ENCODE data around the gene ZMPSTE24.

GRCh38 chr1:40224040-40224439 is 34.0 kb upstream of the ZMPSTE24 start:
- TF ChIP-seq ZBTB33 (IDR thresholded peaks at IDR 0.05) (no peak), EP300 (IDR thresholded peaks at IDR 0.05; ENCODE audit: borderline replicate concordance in 1 of 2, control insufficient read depth in 1 of 2, low read depth in 2 of 2, low read length in 2 of 2) (no peak), STAT1 (conservative IDR thresholded peaks at IDR 0.05) (no peak), CTCF (IDR thresholded peaks at IDR 0.05 in 2 of 3, conservative IDR thresholded peaks at IDR 0.05 in 1 of 3; ENCODE audit: control insufficient read depth in 2 of 3, extremely low read depth in 1 of 3, insufficient read depth in 1 of 3, low read depth in 3 of 3, low read length in 3 of 3) (no peak), EZH2 (IDR thresholded peaks at IDR 0.05; ENCODE audit: borderline replicate concordance, control insufficient read depth, low read depth, low read length) (no peak), CBX5 (IDR thresholded peaks at IDR 0.05; ENCODE audit: low read depth) (no peak), NKRF (conservative IDR thresholded peaks at IDR 0.05) (no peak), POLR2AphosphoS5 (IDR thresholded peaks at IDR 0.05; ENCODE audit: low read length) (no peak), MAX (IDR thresholded peaks at IDR 0.05; ENCODE audit: low read depth, low read length) (no peak)
